Measurements from ENCODE around the gene ENTHD1. TPM values are rescaled to one million over a fixed set of nuclear protein-coding genes. Genes with fewer than 3 reads are reported as not detected.

The ENTHD1 gene
- total and polyA plus RNA-seq, 8 donors: 0.16 TPM; not detected in 7

DNA sequence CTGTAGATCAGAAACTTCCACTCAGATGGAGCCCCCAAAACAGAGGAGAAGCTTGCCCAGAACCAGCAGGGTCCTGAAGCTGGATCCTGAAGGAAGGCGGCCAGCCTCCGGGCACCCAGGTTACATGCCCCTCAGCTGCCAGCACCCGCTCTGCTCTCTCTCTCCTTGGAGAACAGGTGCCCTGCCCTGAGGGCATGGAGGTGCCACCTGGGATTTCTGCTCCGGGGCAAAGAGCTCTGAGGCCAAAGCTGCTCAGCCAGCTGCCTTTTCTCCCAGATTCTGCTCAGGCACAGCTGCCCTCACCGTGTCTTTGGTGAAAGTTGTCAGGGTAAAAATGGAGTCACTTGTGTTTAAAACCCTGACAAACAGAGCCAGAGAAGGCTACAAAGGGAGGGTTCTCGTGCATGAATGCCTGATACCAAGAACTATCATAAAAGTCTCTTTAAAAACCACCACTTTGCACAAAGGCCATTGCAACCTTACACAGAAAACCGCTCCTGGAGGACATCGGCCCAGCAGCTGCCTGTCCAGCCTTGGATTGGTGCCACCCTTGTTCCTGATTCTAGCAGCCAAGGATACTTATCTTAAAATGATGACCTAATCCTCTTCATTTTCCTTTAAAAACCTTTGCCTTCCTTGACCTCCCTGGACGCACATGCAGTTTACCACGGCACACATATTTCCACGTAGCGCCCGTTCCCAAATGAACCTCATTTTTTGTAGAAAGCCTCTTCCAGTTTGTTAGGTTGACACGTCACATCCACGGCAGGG lies 183.0 kb downstream of the ENTHD1 start:
- Histone ChIP-seq H3K9me3 (no peaks in the 10 kb centered on the region), H3K27me3 (peaks cover 0 to 80% of the 10 kb centered on the region in 2 donors), H3K4me3 (no peak overlapping the region), H3K36me3 (no peaks in the 10 kb centered on the region), H3K27ac (no peak overlapping the region), H3K4me1 (no peaks in the 10 kb centered on the region)
- TF ChIP-seq, protein P1, sequence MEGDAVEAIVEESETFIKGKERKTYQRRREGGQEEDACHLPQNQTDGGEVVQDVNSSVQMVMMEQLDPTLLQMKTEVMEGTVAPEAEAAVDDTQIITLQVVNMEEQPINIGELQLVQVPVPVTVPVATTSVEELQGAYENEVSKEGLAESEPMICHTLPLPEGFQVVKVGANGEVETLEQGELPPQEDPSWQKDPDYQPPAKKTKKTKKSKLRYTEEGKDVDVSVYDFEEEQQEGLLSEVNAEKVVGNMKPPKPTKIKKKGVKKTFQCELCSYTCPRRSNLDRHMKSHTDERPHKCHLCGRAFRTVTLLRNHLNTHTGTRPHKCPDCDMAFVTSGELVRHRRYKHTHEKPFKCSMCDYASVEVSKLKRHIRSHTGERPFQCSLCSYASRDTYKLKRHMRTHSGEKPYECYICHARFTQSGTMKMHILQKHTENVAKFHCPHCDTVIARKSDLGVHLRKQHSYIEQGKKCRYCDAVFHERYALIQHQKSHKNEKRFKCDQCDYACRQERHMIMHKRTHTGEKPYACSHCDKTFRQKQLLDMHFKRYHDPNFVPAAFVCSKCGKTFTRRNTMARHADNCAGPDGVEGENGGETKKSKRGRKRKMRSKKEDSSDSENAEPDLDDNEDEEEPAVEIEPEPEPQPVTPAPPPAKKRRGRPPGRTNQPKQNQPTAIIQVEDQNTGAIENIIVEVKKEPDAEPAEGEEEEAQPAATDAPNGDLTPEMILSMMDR (IDR thresholded peaks at IDR 0.05): no peak
- ATAC-seq (no peak), DNase-seq (peak in 1 of 4 donors; percentile 62)
- intact Hi-C loops (cut with DNase I): no loop called here

DNA sequence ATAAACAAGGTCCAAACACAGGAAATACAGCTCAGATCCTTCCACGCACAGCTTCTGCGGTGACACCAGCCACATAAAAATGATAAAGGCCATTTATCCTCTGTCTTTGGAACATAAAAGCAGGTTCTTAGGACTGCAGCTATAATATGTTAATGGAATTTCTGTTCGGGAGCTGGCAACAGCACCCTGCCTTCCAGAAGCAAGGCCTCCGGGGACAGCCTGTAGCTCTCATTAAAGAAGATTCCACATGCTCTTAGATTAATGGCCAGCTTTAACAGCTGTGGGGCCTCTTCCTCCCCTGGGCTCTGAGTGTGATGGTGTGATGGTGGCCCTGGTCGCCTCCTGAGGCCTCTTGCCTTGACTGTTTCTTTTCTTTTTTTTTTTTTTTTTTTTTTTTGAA lies 185.7 kb downstream of the ENTHD1 start:
- no peak for ATAC-seq
- peak in 1 of 4 donors; percentile 44 for DNase-seq

DNA sequence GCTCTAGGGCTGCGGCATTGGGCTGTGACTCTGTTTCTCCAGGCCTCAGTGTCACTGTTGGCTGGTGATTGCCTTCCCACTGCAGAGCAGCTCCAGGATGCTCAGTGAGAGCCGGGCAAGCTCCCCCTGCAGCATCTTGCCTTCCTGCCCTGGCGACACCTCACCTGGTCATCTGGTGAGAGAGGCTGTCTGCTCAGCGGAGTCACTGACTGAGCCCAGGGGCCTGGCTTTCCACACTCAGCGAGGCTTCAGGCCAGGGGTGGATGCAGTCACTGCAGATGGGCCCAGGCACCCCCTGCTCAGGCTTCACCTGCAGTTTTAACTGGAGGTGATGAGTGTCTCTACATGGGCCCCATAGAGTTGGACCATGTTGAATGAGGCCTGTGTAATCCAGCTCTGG lies 186.2 kb downstream of the ENTHD1 start:
- intact Hi-C loops (cut with DNase I): no loop called here
- no peaks in the 10 kb centered on the region for H3K4me1 ChIP-seq

More for the DNA sequence above, 185.7 kb downstream of the ENTHD1 start:
- peaks cover 0 to 81% of the 10 kb centered on the region in 2 donors for H3K27me3 ChIP-seq
- no peak overlapping the region for H3K27ac ChIP-seq
- no peak overlapping the region for H3K4me3 ChIP-seq
- no peaks in the 10 kb centered on the region for H3K4me1 ChIP-seq
- H3K9me3 ChIP-seq: no peaks in the 10 kb centered on the region
- TF ChIP-seq, protein P1 (IDR thresholded peaks at IDR 0.05): no peak
- intact Hi-C loops (cut with DNase I): no loop called here
- no peaks in the 10 kb centered on the region for H3K36me3 ChIP-seq

DNA sequence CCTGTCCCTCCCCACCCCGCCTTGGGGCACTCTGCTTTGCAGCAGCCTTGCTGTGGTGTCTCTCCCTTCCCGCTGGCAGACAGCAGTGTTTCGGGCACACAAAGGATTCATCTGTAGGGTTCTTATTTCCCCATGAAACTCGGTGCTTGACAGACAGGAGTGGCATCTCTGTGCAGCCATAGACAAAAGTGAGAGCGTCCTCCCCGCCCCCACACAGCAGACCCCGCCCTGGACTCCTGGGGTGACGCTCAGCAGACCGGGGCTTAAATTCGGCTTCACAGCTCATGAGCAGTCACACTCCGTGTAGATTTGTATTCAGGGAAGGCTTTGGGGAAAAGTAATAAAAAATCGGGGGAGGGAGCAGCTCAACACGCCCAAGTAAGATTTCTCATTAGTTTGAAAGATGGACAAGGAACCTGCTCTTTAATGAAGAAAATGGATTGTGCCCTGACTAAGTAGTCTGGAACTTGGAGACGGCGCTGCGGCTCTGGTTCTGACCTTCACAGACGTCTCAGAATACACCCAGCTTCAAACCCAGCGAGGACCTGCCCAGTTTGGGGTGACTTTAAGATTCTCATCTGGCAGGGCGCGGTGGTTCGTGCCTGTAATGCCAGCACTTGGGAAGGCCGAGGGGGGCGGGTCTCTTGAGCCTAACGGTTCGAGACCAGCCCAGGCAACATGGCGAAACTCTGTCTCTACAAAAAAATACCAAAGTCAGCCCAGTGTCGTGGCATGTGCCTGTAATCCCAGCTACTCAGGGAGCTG lies 187.0 kb downstream of the ENTHD1 start:
- Histone ChIP-seq H3K4me3 (no peak overlapping the region), H3K27ac (no peak overlapping the region), H3K36me3 (no peaks in the 10 kb centered on the region), H3K27me3 (peaks cover 0 to 68% of the 10 kb centered on the region in 2 donors), H3K4me1 (no peaks in the 10 kb centered on the region), H3K9me3 (no peaks in the 10 kb centered on the region)
- DNase-seq (peak in 1 of 4 donors; percentile 61), ATAC-seq (no peak)
- intact Hi-C loops (cut with DNase I): no loop called here
- TF ChIP-seq, protein P1 (IDR thresholded peaks at IDR 0.05): no peak

More for the DNA sequence above, 186.2 kb downstream of the ENTHD1 start:
- TF ChIP-seq, protein P1 (IDR thresholded peaks at IDR 0.05): no peak
- ATAC-seq (no peak), DNase-seq (no peak)
- H3K36me3 ChIP-seq: no peaks in the 10 kb centered on the region
- peaks cover 0 to 76% of the 10 kb centered on the region in 2 donors for H3K27me3 ChIP-seq
- no peak overlapping the region for H3K27ac ChIP-seq
- no peaks in the 10 kb centered on the region for H3K9me3 ChIP-seq
- no peak overlapping the region for H3K4me3 ChIP-seq

DNA sequence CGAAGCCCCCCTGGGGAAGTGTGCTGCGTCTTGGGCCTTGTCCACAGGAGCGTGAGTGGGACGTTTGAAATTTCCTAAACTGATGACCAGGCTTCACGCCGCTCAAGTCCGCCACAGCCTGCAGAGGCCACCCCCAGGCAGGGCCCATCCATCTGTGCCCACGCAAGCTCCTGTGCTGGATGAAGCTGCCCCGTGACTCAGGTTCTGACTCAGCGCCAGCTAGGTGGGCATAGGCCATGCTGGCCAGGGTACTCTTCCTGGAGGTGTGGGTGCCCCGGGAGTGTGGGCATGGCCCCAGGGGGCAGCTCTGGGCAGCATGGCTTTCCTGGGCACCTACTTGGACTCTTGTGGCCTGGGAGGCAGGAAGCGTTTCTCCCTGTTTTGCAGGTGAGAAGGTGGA lies 188.2 kb downstream of the ENTHD1 start:
- Histone ChIP-seq H3K27ac (no peak overlapping the region), H3K4me1 (no peaks in the 10 kb centered on the region), H3K9me3 (no peaks in the 10 kb centered on the region), H3K27me3 (peaks cover 0 to 68% of the 10 kb centered on the region in 2 donors), H3K36me3 (no peaks in the 10 kb centered on the region), H3K4me3 (no peak overlapping the region)
- DNase-seq (no peak), ATAC-seq (no peak)
- intact Hi-C loops (cut with DNase I): no loop called here
- TF ChIP-seq, protein P1 (IDR thresholded peaks at IDR 0.05): no peak
